ENCODE data around the gene UBN1.
"Not testable (repeated sequence)": the region's sequence is repeated elsewhere in the genome, so short reads cannot be mapped to it uniquely, and the experiment has no call there.

Gene UBN1

GRCh38 chr16:4913130-4913773 lies 66.0 kb downstream of the UBN1 start:
- DNase-seq = no peak

- no peak for DNase-seq
Observed at GRCh38 chr16:4913774-4914525, 66.7 kb downstream of the UBN1 start.

- no peak for DNase-seq
Observed at GRCh38 chr16:4914528-4915225, 67.4 kb downstream of the UBN1 start.

- DNase-seq = no peak
Observed at GRCh38 chr16:4915226-4915761, 68.0 kb downstream of the UBN1 start.

GRCh38 chr16:4917117-4917516 lies 69.8 kb downstream of the UBN1 start:
- no peak for DNase-seq

GRCh38 chr16:4918781-4919251 lies 71.5 kb downstream of the UBN1 start:
- DNase-seq = no peak

- no peak for DNase-seq
Observed at GRCh38 chr16:4920826-4921225, 73.5 kb downstream of the UBN1 start.

DNA sequence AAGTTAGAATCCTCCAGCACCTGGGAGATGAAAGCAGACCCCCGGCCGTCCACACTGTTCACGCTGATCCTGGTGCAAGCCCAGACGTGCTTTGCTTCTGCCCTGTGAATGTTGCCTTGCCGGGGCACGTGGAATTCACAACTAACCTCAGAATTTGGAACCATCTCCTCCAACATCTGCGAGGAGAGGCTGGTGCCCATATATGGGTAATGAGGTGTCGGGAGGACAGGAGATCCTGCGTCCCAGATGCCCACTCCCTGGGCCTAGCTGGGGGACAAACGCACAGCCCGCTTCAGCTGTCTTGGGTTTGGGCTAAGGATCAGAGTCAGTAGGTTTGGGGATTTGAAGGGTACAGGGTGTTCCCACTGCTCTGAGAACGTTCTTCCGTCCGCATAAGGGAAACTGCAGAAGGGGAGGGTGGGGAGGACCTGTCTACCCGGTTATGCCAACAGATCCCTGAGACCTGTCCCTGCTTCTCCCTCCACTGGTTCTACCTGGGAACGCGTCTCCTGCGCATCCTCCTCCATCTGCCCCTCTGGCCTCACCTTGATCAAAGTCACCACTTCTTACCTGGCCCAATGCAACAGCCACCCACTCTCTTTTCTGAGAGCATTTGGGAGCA lies 75.6 kb downstream of the UBN1 start:
- DNase-seq = no peak

GRCh38 chr16:4923853-4924252 lies 76.6 kb downstream of the UBN1 start:
- DNase-seq = no peak

GRCh38 chr16:4924593-4925292 lies 77.5 kb downstream of the UBN1 start:
- no peak for DNase-seq

GRCh38 chr16:4925293-4925607 lies 78.0 kb downstream of the UBN1 start:
- DNase-seq = no peak

- DNase-seq = no peak
Observed at GRCh38 chr16:4925791-4926190, 78.5 kb downstream of the UBN1 start.

DNA sequence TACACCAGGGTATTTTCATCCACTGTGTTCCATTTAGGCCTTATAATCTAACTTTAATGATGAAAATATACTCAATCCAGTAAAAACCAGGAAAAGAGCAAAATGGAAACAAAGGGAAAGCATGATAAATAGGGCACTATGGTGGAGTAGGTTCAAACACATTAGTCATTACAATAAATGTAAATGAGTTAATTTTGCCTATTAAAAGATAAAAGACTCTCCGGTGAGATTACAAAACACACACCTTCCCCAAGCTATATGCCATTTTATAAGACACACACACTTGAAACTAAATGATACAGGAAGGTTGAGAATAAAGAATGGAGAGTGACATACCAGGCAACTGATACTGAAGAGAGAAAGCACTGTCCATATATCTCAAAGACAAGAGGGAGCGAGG lies 79.6 kb downstream of the UBN1 start:
- DNase-seq = no peak

GRCh38 chr16:4927661-4928060 lies 80.4 kb downstream of the UBN1 start:
- no peak for DNase-seq

GRCh38 chr16:4928227-4928626 lies 80.9 kb downstream of the UBN1 start:
- no peak for DNase-seq

DNA sequence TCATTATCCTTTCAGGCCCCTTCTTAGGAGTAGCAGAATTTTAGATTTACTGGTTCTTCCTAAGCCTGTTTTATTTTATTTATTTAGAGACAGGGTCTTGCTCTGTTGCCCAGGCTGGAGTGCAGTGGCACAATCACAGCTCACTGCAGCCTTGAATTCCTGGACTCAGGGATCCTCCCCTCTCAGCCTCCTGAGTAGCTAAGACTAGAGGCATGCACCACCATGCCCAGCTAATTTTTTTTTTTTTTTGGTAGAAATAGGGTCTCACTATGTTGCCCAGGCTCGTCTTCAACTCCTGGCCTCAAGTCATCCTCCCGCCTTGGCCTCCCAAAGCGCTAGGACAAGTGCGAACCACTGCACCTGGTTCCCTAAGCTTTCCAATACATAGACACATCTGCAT lies 82.3 kb downstream of the UBN1 start:
- not testable (repeated sequence) for DNase-seq

- DNase-seq = no peak
Observed at GRCh38 chr16:4931381-4931780, 84.1 kb downstream of the UBN1 start.
